ENCODE measurements around the gene KLHL11.

- no peak for TF ChIP-seq POLR2AphosphoS5 (IDR thresholded peaks at IDR 0.05)
- TF ChIP-seq, protein P1, sequence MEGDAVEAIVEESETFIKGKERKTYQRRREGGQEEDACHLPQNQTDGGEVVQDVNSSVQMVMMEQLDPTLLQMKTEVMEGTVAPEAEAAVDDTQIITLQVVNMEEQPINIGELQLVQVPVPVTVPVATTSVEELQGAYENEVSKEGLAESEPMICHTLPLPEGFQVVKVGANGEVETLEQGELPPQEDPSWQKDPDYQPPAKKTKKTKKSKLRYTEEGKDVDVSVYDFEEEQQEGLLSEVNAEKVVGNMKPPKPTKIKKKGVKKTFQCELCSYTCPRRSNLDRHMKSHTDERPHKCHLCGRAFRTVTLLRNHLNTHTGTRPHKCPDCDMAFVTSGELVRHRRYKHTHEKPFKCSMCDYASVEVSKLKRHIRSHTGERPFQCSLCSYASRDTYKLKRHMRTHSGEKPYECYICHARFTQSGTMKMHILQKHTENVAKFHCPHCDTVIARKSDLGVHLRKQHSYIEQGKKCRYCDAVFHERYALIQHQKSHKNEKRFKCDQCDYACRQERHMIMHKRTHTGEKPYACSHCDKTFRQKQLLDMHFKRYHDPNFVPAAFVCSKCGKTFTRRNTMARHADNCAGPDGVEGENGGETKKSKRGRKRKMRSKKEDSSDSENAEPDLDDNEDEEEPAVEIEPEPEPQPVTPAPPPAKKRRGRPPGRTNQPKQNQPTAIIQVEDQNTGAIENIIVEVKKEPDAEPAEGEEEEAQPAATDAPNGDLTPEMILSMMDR (IDR thresholded peaks at IDR 0.05), result no peak
Observed at GRCh38 chr17:41901646-41902045, 36.4 kb upstream of the KLHL11 start.
